ENCODE measurements around the gene NDUFA1.

DNA sequence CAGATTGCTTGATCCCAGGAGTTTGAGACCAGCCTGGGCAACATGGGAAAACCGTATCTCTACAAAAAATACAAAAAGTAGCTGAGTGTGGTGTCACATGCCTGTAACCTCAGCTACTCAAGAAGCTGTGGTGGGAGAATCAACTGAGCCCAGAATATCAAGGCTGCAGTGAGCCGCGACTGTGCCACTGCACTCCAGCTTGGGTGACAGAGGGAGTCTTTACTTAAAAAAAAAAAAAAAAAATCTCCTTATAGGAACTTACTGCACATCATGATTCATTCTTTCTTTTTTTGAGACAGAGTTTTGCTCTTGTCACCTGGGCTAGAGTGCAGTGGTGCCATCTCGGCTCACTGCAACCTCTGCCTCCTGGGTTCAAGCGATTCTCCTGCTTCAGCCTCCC, 43.2 kb upstream of the NDUFA1 start:
- TF ChIP-seq, protein P1, sequence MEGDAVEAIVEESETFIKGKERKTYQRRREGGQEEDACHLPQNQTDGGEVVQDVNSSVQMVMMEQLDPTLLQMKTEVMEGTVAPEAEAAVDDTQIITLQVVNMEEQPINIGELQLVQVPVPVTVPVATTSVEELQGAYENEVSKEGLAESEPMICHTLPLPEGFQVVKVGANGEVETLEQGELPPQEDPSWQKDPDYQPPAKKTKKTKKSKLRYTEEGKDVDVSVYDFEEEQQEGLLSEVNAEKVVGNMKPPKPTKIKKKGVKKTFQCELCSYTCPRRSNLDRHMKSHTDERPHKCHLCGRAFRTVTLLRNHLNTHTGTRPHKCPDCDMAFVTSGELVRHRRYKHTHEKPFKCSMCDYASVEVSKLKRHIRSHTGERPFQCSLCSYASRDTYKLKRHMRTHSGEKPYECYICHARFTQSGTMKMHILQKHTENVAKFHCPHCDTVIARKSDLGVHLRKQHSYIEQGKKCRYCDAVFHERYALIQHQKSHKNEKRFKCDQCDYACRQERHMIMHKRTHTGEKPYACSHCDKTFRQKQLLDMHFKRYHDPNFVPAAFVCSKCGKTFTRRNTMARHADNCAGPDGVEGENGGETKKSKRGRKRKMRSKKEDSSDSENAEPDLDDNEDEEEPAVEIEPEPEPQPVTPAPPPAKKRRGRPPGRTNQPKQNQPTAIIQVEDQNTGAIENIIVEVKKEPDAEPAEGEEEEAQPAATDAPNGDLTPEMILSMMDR (IDR thresholded peaks at IDR 0.05) = no peak
- no peak for TF ChIP-seq POLR2A (IDR thresholded peaks at IDR 0.05)
